ENCODE measurements around the gene SLC35A5.

- TF ChIP-seq CTCF (IDR thresholded peaks at IDR 0.05), result no peak
- TF ChIP-seq POLR2A (IDR thresholded peaks at IDR 0.05; ENCODE audit: low read depth), result no peak
- no peak for TF ChIP-seq POLR2AphosphoS5 (IDR thresholded peaks at IDR 0.05)
These were observed 31.3 kb upstream of the SLC35A5 start for GRCh38 chr3:112530573-112530972.

Data from esophagus muscularis mucosa (tissue), 3 donors.